WERI-Rb-1 (cell line): Measurements from ENCODE around the gene KHSRP.

Experiments used
- DNase-seq: peaks from one replicate; pipeline ENCODE4 v3.0.0-alpha.2; 2020
- H3K27ac ChIP-seq: fragments of 250-450 bp; sonication (Bioruptor Pico); 2 replicates; pipeline ENCODE4 v1.5.1; 2020; ENCODE audit warnings: mild to moderate bottlenecking, moderate library complexity
- H3K27me3 ChIP-seq: fragments of 250-450 bp; sonication (Bioruptor Pico); 2 replicates; pipeline ENCODE4 v1.5.1; 2021; ENCODE audit warnings: mild to moderate bottlenecking, low read depth, moderate library complexity; ENCODE audit not compliant: insufficient read depth, severe bottlenecking
- H3K36me3 ChIP-seq: fragments of 250-450 bp; sonication (Bioruptor Pico); 2 replicates; pipeline ENCODE4 v1.5.1; 2020; ENCODE audit warnings: mild to moderate bottlenecking, moderate library complexity
- H3K4me3 ChIP-seq: 2 replicates; pipeline ENCODE4 v1.5.1; 2011; ENCODE audit warnings: low read depth, mild to moderate bottlenecking, control low read depth, low read length
- H3K9me3 ChIP-seq: fragments of 250-450 bp; sonication (Bioruptor Pico); 2 replicates; pipeline ENCODE4 v1.5.1; 2021; ENCODE audit warnings: mild to moderate bottlenecking, moderate library complexity; ENCODE audit not compliant: severe bottlenecking
- CTCF ChIP-seq: IDR thresholded peaks from 2 replicates; pipeline ENCODE4 v1.5.1; 2011; ENCODE audit warnings: low read depth, mild to moderate bottlenecking, control low read depth, inconsistent platforms, low read length

KHSRP gene

DNA sequence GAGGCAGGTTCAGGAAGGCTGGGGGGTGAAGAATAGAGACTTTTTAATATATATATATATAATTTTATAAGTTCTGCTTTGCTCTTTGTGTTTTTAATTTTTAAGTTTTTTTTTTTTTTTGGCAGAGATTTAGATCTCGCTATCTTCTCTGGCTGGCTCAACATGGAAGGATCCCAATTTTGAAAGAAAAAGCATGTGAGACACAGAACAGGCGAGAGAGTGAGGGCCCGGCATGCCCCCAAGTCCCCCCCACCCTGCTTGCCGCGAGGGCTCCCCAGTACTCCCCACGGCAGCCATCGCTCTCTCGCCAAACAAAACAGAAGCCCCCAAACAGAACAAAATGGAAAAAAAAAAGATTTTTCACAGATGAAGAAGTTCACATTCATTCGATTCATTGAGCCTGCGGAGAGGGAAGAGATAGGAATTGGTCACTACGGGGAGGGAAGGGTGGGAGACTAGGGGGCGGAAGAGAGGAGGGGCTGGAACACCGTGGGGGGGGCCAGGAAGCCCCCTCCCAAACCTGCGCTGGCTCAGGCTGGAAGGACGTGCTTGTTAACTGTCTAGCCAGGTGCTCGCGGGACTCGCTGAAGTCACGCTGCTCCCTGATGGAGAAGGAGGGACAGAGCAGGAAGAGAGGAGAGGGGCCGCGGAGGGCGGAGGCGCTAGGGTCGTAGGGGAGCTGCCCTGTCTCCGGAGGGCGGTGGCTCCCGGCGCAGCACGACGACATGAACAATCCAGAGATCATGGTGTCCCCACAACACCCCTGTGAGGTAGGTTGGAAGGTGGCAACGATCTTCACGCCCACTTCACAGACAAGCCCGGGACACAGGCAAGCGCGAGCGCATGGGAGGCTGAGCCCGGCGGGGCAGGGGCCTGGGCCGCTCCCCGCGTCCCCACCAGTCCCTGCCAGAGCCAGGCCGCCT, 10.6 kb downstream of the KHSRP start:
- H3K4me3 ChIP-seq, result no peak overlapping the region
- no peak overlapping the region for H3K27ac ChIP-seq
- TF ChIP-seq CTCF, result 0 out of 2 replicates have a peak, but pooled peaks have one; percentile 3
- H3K9me3 ChIP-seq, result no peaks in the 10 kb centered on the region
- no peak for DNase-seq
- peaks cover 48% of the 10 kb centered on the region for H3K36me3 ChIP-seq
- no peaks in the 10 kb centered on the region for H3K27me3 ChIP-seq

DNA sequence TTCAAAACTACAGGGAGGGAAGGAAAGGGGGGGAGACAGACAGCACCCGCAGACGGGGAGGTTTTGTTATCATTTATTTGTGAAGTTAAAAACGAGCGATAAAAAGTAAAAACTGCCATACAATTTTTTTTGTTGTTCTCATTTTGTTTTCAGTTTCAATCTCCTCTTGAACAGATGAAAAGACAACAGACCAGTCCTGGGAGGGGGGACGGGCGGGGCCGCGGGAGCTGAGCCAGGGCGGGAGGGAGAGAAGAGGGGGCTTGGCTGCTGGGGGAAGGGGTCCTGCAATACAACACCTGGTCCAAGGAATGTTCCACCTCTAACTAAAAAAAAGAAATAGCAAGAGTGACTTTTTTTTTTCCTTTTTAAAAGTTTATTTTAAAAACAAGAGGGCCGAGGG, 11.3 kb downstream of the KHSRP start:
- DNase-seq, result no peak

GRCh38 chr19:6412447-6413091, 12.0 kb downstream of the KHSRP start:
- no peaks in the 10 kb centered on the region for H3K9me3 ChIP-seq
- no peak overlapping the region for H3K27ac ChIP-seq
- peaks cover 34% of the 10 kb centered on the region for H3K36me3 ChIP-seq
- H3K4me3 ChIP-seq, result no peak overlapping the region
- TF ChIP-seq CTCF, result peak; percentile 88
- no peaks in the 10 kb centered on the region for H3K27me3 ChIP-seq
- peak; percentile 69 for DNase-seq

More for the DNA sequence above, 11.3 kb downstream of the KHSRP start:
- Histone ChIP-seq H3K36me3 (peaks cover 41% of the 10 kb centered on the region), H3K27me3 (no peaks in the 10 kb centered on the region), H3K27ac (no peak overlapping the region), H3K4me3 (no peak overlapping the region), H3K9me3 (no peaks in the 10 kb centered on the region)
- TF ChIP-seq CTCF, result no peak

DNA sequence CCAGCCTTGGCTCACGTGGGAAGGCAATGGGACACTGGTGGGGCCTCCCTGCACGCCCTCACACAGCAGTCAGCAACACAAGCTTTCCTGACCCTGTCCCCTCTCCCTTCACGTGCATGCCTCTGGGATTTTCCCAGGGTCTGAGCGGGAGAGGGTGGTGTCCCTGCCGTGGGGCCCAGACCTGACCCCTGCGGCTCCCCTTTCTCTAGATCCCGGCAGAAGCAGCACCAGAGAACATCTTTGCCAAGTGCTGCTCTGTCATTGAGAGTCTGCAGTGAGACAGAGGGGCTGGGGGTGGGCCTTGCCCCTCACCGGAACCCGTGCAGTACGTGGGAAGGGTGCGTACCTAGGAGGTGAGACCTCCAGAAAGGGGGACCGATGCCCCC, 12.6 kb downstream of the KHSRP start:
- Histone ChIP-seq H3K27ac (no peak overlapping the region), H3K4me3 (no peak overlapping the region), H3K36me3 (peaks cover 29% of the 10 kb centered on the region), H3K9me3 (no peaks in the 10 kb centered on the region), H3K27me3 (no peaks in the 10 kb centered on the region)
- TF ChIP-seq CTCF, result no peak
- no peak for DNase-seq

DNA sequence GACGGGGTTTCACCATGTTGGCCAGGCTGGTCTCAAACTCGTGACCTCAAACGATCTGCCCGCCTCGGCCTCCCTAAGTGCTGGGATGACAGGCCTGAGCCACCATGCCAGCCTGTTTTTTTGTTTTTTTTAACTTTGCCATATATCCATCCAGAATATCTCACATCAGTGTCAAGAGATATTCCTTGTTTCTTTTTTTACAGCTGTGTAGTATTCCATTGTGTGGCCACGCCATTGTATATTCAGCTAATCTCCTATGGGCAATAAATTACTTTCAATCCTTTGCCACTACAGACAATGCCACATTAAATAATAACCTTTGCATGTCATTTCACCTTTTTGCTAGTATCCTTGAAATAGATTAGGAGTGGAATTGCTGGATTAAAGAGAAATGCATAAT, 15.3 kb downstream of the KHSRP start:
- H3K9me3 ChIP-seq, result no peaks in the 10 kb centered on the region
- no peak for TF ChIP-seq CTCF
- DNase-seq, result no peak
- no peaks in the 10 kb centered on the region for H3K27me3 ChIP-seq
- no peak overlapping the region for H3K27ac ChIP-seq
- H3K36me3 ChIP-seq, result peaks cover 4% of the 10 kb centered on the region
- no peak overlapping the region for H3K4me3 ChIP-seq
